Muscle layer of duodenum (tissue), 2 donors: ENCODE results near the gene GRIK3.

Experiments used
- H3K27ac ChIP-seq: one replicate; pipeline ENCODE4 v1.7.0; 2013; ENCODE audit warnings: mild to moderate bottlenecking, low read length
- H3K27me3 ChIP-seq: one replicate; pipeline ENCODE4 v1.7.0; 2013; ENCODE audit warnings: low read depth, mild to moderate bottlenecking, control low read depth, low read length
- H3K36me3 ChIP-seq, 2 donors: one replicate each; pipeline ENCODE4 v1.7.0; 2013; ENCODE audit warnings: low read length in 2 of 2, control low read depth in 1 of 2, mild to moderate bottlenecking in 1 of 2; ENCODE audit not compliant: insufficient read depth in 2 of 2, control insufficient read depth in 1 of 2
- H3K4me1 ChIP-seq, 2 donors: one replicate each; pipeline ENCODE4 v1.7.0; 2013; ENCODE audit warnings: low read length in 2 of 2, mild to moderate bottlenecking in 2 of 2, control low read depth in 1 of 2, moderate library complexity in 1 of 2; ENCODE audit not compliant: insufficient read depth in 2 of 2, control insufficient read depth in 1 of 2
- H3K4me3 ChIP-seq, 2 donors: one replicate each; pipeline ENCODE4 v1.7.0; 2013; ENCODE audit warnings: low read length in 2 of 2, low read depth in 1 of 2, mild to moderate bottlenecking in 1 of 2
- H3K9me3 ChIP-seq, 2 donors: one replicate each; pipeline ENCODE4 v1.7.0; 2013; ENCODE audit warnings: low read length in 2 of 2, control low read depth in 1 of 2, mild to moderate bottlenecking in 1 of 2; ENCODE audit not compliant: control insufficient read depth in 1 of 2
- donor health status: healthy.

The GRIK3 gene

DNA sequence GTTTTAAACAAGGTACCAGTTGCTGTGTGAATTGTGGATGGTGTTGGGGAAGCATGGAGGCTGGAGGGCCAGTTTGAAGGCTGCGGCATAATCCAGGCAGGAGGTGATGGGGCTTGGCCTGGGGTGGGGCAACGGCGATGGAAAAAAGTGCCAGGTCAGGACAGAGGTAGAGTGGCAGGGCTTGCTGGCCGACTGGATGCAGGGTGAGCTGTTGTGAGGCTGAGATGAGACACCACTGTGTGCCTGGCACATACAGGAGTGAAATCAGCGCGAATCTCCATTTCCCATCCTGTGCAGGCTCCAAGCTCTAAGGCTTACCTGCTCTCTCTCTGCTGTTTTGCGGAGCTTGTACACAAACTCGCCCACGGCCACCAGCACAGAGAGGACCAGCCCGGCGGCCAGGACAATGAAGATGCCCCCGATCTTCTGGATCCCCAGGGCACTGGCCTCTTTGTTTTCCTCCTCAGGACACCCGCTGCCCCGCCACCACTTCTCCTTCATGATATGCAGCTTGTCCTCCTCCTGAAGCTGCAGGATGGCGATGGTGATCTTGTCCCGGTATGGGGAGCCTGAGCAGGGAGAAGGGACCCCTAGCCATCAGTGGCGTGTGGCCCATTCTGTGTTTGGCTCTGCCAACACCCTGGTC, 229.5 kb downstream of the GRIK3 start:
- Histone ChIP-seq H3K27me3 (no peaks in the 10 kb centered on the region), H3K4me1 (no peaks in the 10 kb centered on the region), H3K27ac (no peak overlapping the region), H3K4me3 (no peak overlapping the region), H3K9me3 (no peaks in the 10 kb centered on the region), H3K36me3 (no peaks in the 10 kb centered on the region)

DNA sequence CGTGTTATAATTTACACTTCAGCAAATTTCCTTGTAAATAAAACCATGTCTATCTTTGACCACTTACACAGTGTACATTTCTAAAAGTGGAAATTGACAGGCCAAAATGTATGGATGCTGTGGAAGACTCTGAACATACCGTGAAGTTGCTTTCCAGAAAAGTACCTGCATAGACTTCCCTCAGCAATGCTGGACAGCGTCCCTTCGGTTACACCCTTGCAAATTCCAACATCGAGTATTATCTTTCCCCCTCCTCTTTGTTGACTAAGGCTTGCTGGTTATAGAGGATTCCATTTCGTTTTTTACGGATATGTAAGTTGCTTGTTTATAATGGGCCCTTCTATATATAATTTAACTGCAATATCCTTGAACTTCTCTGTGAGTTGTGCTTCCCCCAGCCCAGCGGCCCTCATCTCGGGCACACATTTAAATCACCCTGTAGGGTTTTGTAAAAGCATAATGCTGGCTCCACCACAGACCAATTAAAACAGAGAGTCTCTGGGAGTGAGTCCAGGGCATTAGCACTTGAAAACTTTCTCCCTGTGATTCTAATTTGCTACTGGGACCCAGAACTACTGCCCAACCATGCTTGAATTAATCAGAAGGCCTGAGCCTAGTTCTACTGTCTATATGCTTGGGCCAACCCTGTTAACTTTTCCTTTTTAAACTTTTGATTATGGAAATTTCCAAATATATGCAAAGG, 230.3 kb downstream of the GRIK3 start:
- no peaks in the 10 kb centered on the region for H3K4me1 ChIP-seq
- H3K36me3 ChIP-seq = no peaks in the 10 kb centered on the region
- H3K27ac ChIP-seq = no peak overlapping the region
- H3K4me3 ChIP-seq = no peak overlapping the region
- H3K9me3 ChIP-seq = no peaks in the 10 kb centered on the region
- H3K27me3 ChIP-seq = no peaks in the 10 kb centered on the region

DNA sequence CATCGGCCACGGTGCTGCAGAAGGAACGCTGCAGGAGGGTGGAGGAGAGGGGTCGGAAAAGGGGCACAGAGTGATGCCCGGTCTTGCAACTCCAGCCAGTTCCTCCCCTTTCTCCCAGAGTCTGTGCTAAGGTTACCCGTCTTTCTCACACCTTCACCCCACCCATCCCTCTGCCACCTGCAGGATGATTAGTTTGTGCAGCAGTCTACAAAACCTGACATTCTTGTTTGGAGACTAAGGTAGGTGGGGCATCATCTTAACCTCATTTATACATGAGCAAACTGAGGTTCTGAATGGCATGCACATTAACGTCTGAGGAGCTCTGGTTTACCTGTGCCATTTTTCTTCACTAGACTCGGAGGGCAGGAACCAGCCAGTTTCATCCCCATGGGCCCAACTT, 232.3 kb downstream of the GRIK3 start:
- no peaks in the 10 kb centered on the region for H3K9me3 ChIP-seq
- no peaks in the 10 kb centered on the region for H3K4me1 ChIP-seq
- H3K27me3 ChIP-seq = no peaks in the 10 kb centered on the region
- H3K36me3 ChIP-seq = no peaks in the 10 kb centered on the region
- no peak overlapping the region for H3K4me3 ChIP-seq
- H3K27ac ChIP-seq = no peak overlapping the region

DNA sequence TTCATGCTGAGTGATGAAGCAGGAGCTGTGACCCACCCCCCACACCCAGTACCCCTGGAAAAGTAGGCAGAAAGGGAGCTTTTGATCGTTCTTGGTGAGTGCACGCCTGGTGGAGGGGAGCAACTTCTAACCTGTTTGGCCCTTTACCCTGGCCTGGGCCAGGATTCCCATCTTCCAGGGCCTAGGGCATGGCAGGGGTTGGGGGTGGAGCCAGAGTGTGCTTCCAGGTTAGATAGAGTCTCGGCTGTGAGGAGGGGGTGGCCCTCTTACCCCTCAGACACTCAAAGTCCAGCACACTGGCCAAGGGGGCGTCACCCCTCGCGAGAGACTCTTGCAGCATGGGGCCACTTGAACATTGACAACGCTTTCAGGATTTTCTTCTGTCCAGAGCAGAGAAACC, 236.6 kb downstream of the GRIK3 start:
- no peaks in the 10 kb centered on the region for H3K36me3 ChIP-seq
- H3K4me3 ChIP-seq = no peak overlapping the region
- H3K27ac ChIP-seq = no peak overlapping the region
- no peaks in the 10 kb centered on the region for H3K9me3 ChIP-seq
- no peaks in the 10 kb centered on the region for H3K4me1 ChIP-seq
- no peaks in the 10 kb centered on the region for H3K27me3 ChIP-seq

DNA sequence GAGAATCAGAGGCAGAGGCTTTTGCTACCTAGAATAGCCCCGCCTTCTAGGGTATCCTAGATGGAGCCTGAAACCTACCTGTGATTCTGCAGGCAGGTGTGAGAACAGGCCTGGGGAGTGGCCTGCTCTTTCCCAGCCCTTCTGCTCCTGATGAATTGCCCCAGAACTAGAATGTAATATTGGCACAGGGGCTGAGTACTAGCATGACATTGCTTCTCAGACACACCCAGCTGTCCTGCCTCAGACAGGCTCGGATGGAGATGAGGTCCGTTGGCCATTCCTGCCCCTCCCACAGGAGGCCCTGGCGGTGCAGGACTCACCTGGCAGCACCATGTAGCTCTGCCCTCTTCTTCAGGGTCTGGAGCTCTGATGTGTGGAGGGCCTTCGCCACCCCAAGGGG, 237.6 kb downstream of the GRIK3 start:
- Histone ChIP-seq H3K4me3 (no peak overlapping the region), H3K36me3 (no peaks in the 10 kb centered on the region), H3K27ac (no peak overlapping the region), H3K4me1 (no peaks in the 10 kb centered on the region), H3K27me3 (no peaks in the 10 kb centered on the region), H3K9me3 (no peaks in the 10 kb centered on the region)

DNA sequence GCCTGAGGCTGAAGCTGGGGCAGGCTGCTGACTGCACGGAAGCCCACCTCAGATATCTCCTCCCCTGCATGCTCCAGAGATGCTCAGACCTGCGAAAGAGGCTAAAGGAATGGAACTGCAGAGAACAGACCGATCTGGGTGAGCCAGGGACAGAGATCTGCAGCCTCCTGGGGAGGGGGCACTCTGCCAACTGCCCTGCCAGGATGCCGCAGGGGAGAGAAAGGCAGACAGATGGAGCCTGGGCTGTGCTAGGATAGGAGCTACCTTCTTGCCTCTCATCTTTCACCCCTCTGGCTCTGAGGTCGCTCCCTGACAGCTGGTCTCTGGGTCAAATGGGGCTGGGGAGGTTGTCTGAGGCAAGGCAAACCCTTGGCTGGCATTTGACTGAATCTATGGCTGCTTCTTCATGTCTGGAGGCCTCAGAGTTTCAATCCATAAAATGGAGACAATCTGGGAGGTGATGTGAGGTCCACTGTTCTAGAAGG, 238.2 kb downstream of the GRIK3 start:
- no peak overlapping the region for H3K27ac ChIP-seq
- no peaks in the 10 kb centered on the region for H3K27me3 ChIP-seq
- H3K36me3 ChIP-seq = no peaks in the 10 kb centered on the region
- no peaks in the 10 kb centered on the region for H3K9me3 ChIP-seq
- H3K4me3 ChIP-seq = no peak overlapping the region
- no peaks in the 10 kb centered on the region for H3K4me1 ChIP-seq

DNA sequence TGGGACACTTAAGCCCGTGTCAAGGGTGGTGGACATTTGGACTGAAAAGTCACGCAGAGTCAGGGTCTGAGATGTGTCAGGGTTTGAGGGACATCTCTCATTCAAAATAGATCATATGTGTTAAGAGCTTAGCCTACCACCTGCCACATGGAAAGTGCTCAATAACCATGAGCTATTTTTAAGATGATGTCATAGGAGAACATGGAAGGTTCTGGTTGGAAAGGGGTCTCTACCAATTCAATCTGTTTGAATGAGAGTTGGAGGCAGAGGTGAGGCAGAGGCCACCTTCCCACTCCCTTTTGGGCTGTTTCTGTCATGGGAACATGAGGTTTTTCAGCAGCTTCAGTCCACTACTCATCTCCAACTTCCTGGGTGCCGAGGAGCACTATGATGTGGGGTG, 239.9 kb downstream of the GRIK3 start:
- no peak overlapping the region for H3K4me3 ChIP-seq
- H3K27me3 ChIP-seq = no peaks in the 10 kb centered on the region
- no peaks in the 10 kb centered on the region for H3K4me1 ChIP-seq
- no peaks in the 10 kb centered on the region for H3K36me3 ChIP-seq
- H3K9me3 ChIP-seq = no peaks in the 10 kb centered on the region
- no peak overlapping the region for H3K27ac ChIP-seq

DNA sequence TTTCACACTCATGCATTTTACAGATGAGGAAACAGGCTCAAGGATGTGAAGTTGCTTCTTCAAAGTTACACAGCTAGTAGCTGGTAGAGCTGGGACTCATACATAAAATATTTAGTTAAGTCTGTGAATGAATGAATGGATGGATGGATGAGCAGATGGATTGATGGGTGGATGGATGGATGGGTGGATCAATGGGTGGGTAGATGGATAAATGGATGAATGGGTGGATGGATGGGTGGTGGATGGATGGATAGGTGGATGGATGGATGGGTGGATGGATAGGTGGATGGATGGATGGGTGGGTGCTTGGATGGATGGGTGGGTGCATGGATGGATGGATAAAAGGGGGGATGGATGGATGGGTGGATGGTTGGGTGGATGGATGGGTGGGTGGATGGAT, 240.9 kb downstream of the GRIK3 start:
- no peak overlapping the region for H3K27ac ChIP-seq
- H3K4me1 ChIP-seq = no peaks in the 10 kb centered on the region
- H3K36me3 ChIP-seq = no peaks in the 10 kb centered on the region
- H3K27me3 ChIP-seq = no peaks in the 10 kb centered on the region
- no peaks in the 10 kb centered on the region for H3K9me3 ChIP-seq
- H3K4me3 ChIP-seq = no peak overlapping the region

DNA sequence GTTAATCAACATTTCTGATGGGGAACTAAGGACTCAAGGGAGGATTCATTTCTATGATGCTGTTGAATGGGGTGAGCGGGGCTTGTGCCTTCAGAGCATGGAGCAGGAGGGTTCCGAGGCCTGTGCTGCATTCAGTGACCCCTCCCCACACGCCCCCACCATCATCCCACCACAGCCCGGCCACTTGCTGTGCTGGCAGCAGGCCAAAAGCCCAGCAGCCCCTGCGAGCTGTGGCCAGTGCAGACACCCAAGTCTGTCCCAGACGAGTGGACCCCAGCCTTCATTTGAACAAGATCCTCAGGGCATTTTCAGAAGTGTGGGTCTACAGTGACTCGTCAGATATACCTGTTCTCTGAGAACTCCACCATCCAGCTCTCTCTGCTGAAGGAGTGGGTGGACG, 242.0 kb downstream of the GRIK3 start:
- no peaks in the 10 kb centered on the region for H3K27me3 ChIP-seq
- no peak overlapping the region for H3K4me3 ChIP-seq
- no peak overlapping the region for H3K27ac ChIP-seq
- no peaks in the 10 kb centered on the region for H3K36me3 ChIP-seq
- H3K4me1 ChIP-seq = no peaks in the 10 kb centered on the region
- no peaks in the 10 kb centered on the region for H3K9me3 ChIP-seq

DNA sequence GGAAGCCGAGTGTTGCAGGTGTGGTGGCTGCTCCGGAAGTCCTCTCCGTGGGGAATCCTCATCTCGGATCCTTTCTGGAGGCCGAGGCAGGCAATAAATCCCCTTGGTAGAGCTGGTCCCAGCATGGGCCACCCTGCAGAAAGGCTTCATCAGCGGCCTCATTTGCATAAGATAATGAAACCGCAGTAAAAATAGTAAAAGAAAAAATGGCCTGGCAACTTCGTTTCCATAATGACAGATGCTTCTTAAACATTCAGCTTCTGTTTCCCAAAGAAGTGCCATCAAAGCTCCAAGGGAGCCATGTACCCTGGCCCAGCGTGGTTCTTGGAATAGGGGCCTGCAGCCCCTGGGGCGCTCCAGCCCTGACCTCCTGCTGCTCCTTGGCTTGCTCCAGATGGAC, 244.1 kb downstream of the GRIK3 start:
- H3K4me3 ChIP-seq = no peak overlapping the region
- H3K36me3 ChIP-seq = no peaks in the 10 kb centered on the region
- no peak overlapping the region for H3K27ac ChIP-seq
- H3K27me3 ChIP-seq = no peaks in the 10 kb centered on the region
- H3K4me1 ChIP-seq = no peaks in the 10 kb centered on the region
- no peaks in the 10 kb centered on the region for H3K9me3 ChIP-seq

DNA sequence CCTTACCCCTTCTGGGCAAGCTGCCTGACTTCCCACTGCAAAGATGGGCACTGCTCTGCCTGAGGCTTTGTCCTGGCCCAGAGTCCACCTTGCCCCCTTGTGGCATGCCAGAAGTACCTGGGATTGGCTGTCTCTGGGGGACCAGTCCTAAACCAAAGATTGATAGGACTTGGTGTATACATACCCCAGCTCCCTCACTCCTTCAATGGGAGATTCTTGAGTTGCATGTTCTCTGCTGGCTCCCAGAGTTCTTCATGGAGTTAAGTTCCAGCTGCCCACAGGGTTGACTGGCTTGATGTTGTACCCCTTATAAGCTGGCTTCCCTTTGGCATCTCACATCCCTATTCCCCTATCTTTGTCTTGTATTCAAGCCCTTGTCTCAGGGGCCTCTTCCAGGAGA, 244.8 kb downstream of the GRIK3 start:
- Histone ChIP-seq H3K36me3 (no peaks in the 10 kb centered on the region), H3K4me3 (no peak overlapping the region), H3K4me1 (no peaks in the 10 kb centered on the region), H3K27ac (no peak overlapping the region), H3K9me3 (no peaks in the 10 kb centered on the region), H3K27me3 (no peaks in the 10 kb centered on the region)
